Measurements from ENCODE around the gene PTGER3.

The PTGER3 gene

DNA sequence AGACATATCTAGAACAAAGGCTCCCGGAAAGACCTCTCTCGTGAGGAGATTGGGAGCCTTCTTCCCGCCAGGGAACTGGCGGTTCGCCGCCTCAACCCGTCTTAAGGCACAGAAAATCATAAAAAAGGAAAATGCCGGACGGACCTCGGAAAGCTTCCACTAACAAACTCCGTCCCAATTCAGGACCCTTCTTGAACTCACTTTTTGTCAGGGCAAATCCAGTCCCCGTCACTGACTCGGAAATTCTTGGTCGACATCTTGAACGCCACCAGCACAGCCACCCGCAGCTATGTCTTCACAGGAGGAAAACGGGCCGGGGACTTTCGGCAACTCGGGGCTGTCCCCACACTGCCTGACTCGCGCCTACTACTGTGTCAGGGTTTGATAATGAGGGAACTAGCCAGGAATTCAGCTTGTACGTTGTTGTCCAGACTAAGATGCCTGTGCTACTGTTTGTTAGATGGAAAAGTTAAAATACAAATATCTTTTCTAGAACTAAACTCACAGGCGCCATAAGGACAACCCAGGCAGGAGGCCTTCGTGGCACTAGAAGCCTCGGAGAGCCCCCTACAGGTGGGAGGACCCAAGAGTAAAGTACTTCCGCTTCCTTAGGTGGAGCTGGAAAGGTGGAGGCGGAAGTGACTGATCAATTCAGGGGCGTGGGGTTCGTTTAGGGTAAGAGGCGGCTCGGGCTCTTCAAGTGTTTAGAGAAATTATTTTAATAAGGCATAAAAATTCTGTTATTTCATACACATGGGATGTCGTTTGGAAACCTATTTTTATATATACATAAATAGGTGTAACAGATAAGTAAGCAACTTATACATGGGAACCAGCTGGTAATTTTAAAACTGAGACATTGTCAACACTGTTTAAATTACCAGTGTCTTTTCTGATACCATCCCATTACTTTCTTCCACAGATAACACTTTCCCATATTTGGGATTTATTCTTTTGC, 33.4 kb upstream of the PTGER3 start, which contains the start of gene ZRANB2:
Gene ZRANB2 (minus strand): TSS at position 297 of the 958 bp plus-strand sequence. CDS start 40 bp downstream, at position 257.
- peaks cover 6% of the 10 kb centered on the region for H3K27me3 ChIP-seq (ENCODE audit: low read depth, low read length)
- H3K27ac ChIP-seq (ENCODE audit: low read length): peak within 1 kb of the TSS; percentile 97
- H3K9me3 ChIP-seq (ENCODE audit: control insufficient read depth in 1 of 2, low read length in 2 of 2): no peaks in the 10 kb centered on the region
- H3K36me3 ChIP-seq (ENCODE audit: control insufficient read depth in 1 of 2, insufficient read depth in 2 of 2, low read length in 2 of 2): peaks cover 13 to 18% of the 10 kb centered on the region in 2 donors
- H3K4me1 ChIP-seq (ENCODE audit: control insufficient read depth in 1 of 2, insufficient read depth in 2 of 2, low read length in 2 of 2): peaks cover 5 to 23% of the 10 kb centered on the region in 2 donors
- H3K4me3 ChIP-seq (ENCODE audit: low read depth in 1 of 2, low read length in 2 of 2): peak within 1 kb of the TSS; percentile 97 to 100

DNA sequence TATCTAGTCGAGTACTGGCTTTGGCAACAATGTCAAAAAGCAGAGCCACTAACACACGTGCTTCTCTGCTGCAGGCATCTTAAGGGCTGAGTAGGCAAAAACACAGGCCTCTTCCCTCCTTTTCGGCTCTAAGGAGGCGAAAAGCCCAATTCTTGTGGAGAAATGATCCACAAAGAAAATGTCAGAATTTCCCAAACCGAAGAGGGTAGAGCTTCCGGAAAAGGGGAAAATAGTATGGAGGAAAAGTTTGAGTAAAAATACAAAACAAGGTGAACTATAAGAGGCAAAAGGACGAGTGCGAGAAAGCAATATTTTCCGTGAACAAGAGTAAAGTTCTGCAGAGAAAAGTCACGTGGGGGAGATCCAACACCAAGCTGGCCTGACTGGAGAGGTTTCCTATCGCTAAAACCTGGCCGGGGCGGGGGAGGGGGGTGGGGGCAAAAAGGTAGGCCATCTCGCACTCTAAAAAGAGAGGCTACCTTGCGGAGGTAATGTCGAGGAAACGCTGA, 32.7 kb upstream of the PTGER3 start:
- H3K9me3 ChIP-seq (ENCODE audit: control insufficient read depth in 1 of 2, low read length in 2 of 2): no peaks in the 10 kb centered on the region
- peaks cover 5 to 23% of the 10 kb centered on the region in 2 donors for H3K4me1 ChIP-seq (ENCODE audit: control insufficient read depth in 1 of 2, insufficient read depth in 2 of 2, low read length in 2 of 2)
- peaks cover 20 to 25% of the 10 kb centered on the region in 2 donors for H3K36me3 ChIP-seq (ENCODE audit: control insufficient read depth in 1 of 2, insufficient read depth in 2 of 2, low read length in 2 of 2)
- H3K27me3 ChIP-seq (ENCODE audit: low read depth, low read length): peaks cover 6% of the 10 kb centered on the region
- peak overlapping the region; percentile 97 to 100 for H3K4me3 ChIP-seq (ENCODE audit: low read depth in 1 of 2, low read length in 2 of 2)
- H3K27ac ChIP-seq (ENCODE audit: low read length): peak overlapping the region; percentile 97

DNA sequence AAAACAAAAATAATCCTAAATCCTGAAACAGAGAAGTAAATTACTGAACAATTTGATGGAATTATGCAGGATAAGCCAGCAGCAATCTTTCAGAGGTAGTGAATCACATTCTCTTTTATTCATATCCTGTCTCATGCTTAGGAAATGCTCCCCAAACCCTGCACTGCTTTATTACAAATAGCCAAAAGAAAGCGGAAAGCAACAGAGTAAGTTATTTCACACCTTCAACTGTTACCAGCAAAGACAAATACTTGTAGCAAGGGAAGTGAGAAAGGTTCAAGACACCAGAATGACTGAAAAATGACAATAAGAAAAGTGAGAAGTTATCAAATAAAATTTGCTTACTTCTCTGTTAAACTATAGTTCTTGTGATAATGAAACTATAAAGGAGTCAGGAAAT, 27.1 kb upstream of the PTGER3 start:
- no peaks in the 10 kb centered on the region for H3K9me3 ChIP-seq (ENCODE audit: control insufficient read depth in 1 of 2, low read length in 2 of 2)
- peaks cover 5 to 12% of the 10 kb centered on the region in 2 donors for H3K4me1 ChIP-seq (ENCODE audit: control insufficient read depth in 1 of 2, insufficient read depth in 2 of 2, low read length in 2 of 2)
- H3K27me3 ChIP-seq (ENCODE audit: low read depth, low read length): no peaks in the 10 kb centered on the region
- H3K36me3 ChIP-seq (ENCODE audit: control insufficient read depth in 1 of 2, insufficient read depth in 2 of 2, low read length in 2 of 2): peaks cover 59 to 60% of the 10 kb centered on the region in 2 donors
- H3K27ac ChIP-seq (ENCODE audit: low read length): no peak overlapping the region
- H3K4me3 ChIP-seq (ENCODE audit: low read depth in 1 of 2, low read length in 2 of 2): no peak overlapping the region

DNA sequence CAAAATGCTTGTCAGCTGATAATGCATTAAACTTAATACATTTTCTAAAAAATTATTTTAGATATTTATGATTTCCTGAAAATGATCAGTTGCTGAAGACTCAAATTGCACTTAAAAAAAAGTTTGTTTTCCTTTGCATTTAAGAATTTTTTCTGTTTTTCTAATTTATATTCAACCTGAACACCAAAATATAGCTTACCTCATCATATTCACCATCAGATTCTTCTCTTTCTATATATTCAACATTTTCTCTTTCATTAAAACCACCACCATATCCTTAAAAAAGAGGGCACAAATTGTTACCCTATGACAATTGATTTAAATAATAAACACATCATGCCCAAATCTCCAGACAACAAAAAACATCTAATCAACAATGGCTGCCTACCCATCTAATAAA, 24.7 kb upstream of the PTGER3 start:
- no peaks in the 10 kb centered on the region for H3K27me3 ChIP-seq (ENCODE audit: low read depth, low read length)
- no peaks in the 10 kb centered on the region for H3K4me1 ChIP-seq (ENCODE audit: control insufficient read depth in 1 of 2, insufficient read depth in 2 of 2, low read length in 2 of 2)
- H3K9me3 ChIP-seq (ENCODE audit: control insufficient read depth in 1 of 2, low read length in 2 of 2): no peaks in the 10 kb centered on the region
- H3K4me3 ChIP-seq (ENCODE audit: low read depth in 1 of 2, low read length in 2 of 2): no peak overlapping the region
- no peak overlapping the region for H3K27ac ChIP-seq (ENCODE audit: low read length)
- H3K36me3 ChIP-seq (ENCODE audit: control insufficient read depth in 1 of 2, insufficient read depth in 2 of 2, low read length in 2 of 2): peaks cover 60 to 70% of the 10 kb centered on the region in 2 donors

DNA sequence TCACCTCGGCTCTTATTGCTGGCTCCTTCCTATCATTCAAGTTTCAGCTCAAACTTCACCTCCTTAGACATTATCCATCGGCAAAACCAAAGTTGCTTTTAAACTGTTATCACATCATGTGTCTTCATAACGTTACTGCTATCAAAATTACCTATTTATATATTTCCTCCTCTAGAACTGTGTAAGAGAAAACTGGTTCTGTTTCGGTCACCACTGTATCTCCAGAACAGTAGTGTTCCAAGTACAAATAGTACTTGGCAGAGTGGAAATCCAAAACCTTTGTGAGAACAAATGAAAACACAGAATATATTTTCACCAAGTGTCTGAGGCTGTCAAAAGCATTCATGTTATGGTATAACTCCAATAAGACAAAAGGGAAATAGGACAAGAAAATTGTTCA, 24.1 kb upstream of the PTGER3 start:
- no peaks in the 10 kb centered on the region for H3K4me1 ChIP-seq (ENCODE audit: control insufficient read depth in 1 of 2, insufficient read depth in 2 of 2, low read length in 2 of 2)
- peaks cover 61 to 74% of the 10 kb centered on the region in 2 donors for H3K36me3 ChIP-seq (ENCODE audit: control insufficient read depth in 1 of 2, insufficient read depth in 2 of 2, low read length in 2 of 2)
- H3K9me3 ChIP-seq (ENCODE audit: control insufficient read depth in 1 of 2, low read length in 2 of 2): no peaks in the 10 kb centered on the region
- H3K27ac ChIP-seq (ENCODE audit: low read length): no peak overlapping the region
- no peaks in the 10 kb centered on the region for H3K27me3 ChIP-seq (ENCODE audit: low read depth, low read length)
- H3K4me3 ChIP-seq (ENCODE audit: low read depth in 1 of 2, low read length in 2 of 2): no peak overlapping the region

DNA sequence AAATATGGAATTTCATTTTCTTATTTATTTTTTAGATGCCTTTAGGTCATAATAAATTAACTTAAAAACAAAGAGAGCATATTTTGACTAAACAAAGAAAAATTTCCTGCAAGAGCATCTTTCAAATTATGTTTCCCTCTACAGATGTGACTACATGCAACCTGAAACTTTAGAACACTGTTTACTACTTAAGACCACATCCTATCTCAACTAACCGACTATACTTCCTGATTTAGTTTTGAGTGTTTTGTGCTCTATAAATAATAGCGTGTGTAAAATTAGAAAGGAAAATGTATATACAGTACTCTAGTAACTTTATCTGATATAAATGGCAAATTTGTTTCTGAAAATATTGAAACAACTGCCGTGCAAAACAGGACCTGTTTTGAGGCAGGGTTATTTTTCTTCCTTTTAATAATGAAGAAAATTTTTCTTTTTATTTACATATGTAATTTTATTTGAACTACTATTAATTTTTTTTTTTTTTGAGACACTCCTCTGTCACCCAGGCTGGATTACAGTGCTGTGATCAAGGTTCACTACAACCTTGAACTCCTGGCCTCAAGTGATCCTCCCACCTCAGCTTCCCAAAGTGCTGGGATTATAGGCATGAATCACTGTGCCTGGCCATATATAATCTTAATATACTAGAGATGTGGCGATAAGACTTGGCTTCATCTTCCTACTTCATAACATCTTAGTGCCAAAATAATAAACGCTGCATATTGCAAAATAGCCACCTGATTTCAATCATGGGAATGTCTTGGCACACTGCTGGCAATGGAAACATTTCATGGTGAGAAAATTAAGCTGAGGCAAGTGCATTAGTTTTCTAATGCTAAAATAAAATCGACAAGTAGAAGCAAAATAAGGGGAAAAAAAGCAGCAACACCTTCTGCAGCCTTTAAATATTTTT, 21.0 kb upstream of the PTGER3 start:
- no peaks in the 10 kb centered on the region for H3K4me1 ChIP-seq (ENCODE audit: control insufficient read depth in 1 of 2, insufficient read depth in 2 of 2, low read length in 2 of 2)
- no peaks in the 10 kb centered on the region for H3K27me3 ChIP-seq (ENCODE audit: low read depth, low read length)
- no peaks in the 10 kb centered on the region for H3K9me3 ChIP-seq (ENCODE audit: control insufficient read depth in 1 of 2, low read length in 2 of 2)
- no peak overlapping the region for H3K27ac ChIP-seq (ENCODE audit: low read length)
- H3K4me3 ChIP-seq (ENCODE audit: low read depth in 1 of 2, low read length in 2 of 2): no peak overlapping the region
- H3K36me3 ChIP-seq (ENCODE audit: control insufficient read depth in 1 of 2, insufficient read depth in 2 of 2, low read length in 2 of 2): peaks cover 60 to 75% of the 10 kb centered on the region in 2 donors

DNA sequence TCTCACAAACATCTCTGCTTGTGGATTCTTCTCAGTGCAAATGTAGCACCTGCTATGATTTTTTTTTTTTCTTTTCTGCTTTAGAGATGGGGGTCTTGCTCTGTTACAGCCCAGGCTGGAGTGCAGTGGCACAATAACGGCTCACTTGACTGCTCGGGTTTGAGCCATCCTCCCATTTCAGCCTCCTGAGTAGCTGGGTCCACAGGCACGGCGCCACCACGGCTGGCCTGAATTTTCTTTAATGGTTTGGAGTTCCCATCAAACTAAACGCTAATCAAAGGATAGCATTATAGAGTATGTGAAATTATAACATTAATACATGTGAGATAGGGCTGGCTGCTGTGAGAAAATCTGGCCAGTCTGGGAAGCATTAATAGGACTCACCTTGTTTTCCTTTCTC, 7.2 kb upstream of the PTGER3 start:
- Histone ChIP-seq H3K27ac (ENCODE audit: low read length) (no peak overlapping the region), H3K36me3 (ENCODE audit: control insufficient read depth in 1 of 2, insufficient read depth in 2 of 2, low read length in 2 of 2) (peaks cover 14 to 22% of the 10 kb centered on the region in 2 donors), H3K4me3 (ENCODE audit: low read depth in 1 of 2, low read length in 2 of 2) (no peak overlapping the region), H3K9me3 (ENCODE audit: control insufficient read depth in 1 of 2, low read length in 2 of 2) (no peaks in the 10 kb centered on the region), H3K4me1 (ENCODE audit: control insufficient read depth in 1 of 2, insufficient read depth in 2 of 2, low read length in 2 of 2) (no peaks in the 10 kb centered on the region), H3K27me3 (ENCODE audit: low read depth, low read length) (no peaks in the 10 kb centered on the region)

DNA sequence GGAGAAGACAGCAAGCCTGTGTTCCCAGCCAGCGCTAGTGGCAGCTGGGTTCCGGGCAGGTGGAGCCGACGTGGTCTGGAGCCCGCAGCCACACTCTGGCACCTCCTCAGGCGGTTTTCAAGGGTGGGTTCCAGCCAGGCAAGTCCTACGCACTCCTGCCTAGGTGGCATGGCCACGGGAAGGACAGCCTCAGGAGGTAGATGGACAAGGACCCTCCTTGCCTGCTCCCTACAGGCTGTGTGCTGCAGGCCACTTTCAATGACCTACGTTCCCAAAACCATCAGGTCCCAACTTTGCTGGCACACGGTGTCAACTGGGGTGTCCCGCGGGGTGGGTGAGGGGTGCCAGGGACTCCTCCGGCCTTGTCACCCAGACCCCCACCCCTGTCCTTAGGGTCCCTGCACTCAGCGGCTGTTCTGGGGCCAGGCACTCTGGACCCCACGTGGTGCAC, 6.7 kb upstream of the PTGER3 start:
- no peaks in the 10 kb centered on the region for H3K4me1 ChIP-seq (ENCODE audit: control insufficient read depth in 1 of 2, insufficient read depth in 2 of 2, low read length in 2 of 2)
- H3K9me3 ChIP-seq (ENCODE audit: control insufficient read depth in 1 of 2, low read length in 2 of 2): no peaks in the 10 kb centered on the region
- H3K4me3 ChIP-seq (ENCODE audit: low read depth in 1 of 2, low read length in 2 of 2): no peak overlapping the region
- no peak overlapping the region for H3K27ac ChIP-seq (ENCODE audit: low read length)
- H3K36me3 ChIP-seq (ENCODE audit: control insufficient read depth in 1 of 2, insufficient read depth in 2 of 2, low read length in 2 of 2): peaks cover 13 to 21% of the 10 kb centered on the region in 2 donors
- no peaks in the 10 kb centered on the region for H3K27me3 ChIP-seq (ENCODE audit: low read depth, low read length)

DNA sequence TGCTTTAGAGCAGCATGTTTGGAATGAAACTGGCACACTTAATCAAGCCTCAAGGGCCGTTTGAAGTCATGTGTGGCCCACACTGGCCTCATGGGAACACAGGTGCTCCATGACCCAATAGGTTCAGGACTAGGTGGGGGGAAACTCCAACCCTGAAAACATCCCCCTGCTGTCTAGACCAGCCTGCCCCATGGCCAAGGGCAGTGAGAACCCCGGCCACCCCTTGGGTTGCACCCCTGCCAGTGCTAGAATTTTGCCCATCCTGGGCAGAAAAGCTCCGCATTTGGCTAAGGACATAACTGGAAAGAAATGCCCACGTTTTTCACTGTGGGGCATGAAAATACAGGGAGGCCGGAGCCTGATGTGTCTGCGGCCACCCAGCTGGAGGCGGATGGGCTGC, 6.1 kb upstream of the PTGER3 start:
- Histone ChIP-seq H3K27me3 (ENCODE audit: low read depth, low read length) (no peaks in the 10 kb centered on the region), H3K36me3 (ENCODE audit: control insufficient read depth in 1 of 2, insufficient read depth in 2 of 2, low read length in 2 of 2) (peaks cover 7 to 15% of the 10 kb centered on the region in 2 donors), H3K9me3 (ENCODE audit: control insufficient read depth in 1 of 2, low read length in 2 of 2) (no peaks in the 10 kb centered on the region), H3K4me3 (ENCODE audit: low read depth in 1 of 2, low read length in 2 of 2) (no peak overlapping the region), H3K4me1 (ENCODE audit: control insufficient read depth in 1 of 2, insufficient read depth in 2 of 2, low read length in 2 of 2) (no peaks in the 10 kb centered on the region), H3K27ac (ENCODE audit: low read length) (no peak overlapping the region)

DNA sequence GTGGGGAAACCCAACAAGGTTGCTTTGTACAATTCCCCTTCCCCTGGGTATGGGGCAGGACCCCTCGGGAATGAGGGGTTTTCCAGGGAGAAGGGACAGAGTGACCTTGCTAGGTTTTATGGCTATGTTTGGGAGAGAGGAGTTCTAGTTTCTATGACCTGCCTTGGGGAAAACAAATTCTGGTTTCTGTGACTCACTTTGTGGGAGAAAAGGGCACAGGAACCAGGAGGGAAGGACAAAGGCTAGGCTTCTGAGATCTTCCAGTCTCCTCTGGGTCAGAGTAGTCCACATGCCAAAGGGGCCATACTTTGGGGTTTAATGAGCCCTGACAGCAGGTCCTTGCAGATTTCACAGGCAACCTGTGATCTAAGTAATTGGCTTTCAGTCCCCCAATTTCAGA, 5.5 kb upstream of the PTGER3 start:
- H3K4me1 ChIP-seq (ENCODE audit: control insufficient read depth in 1 of 2, insufficient read depth in 2 of 2, low read length in 2 of 2): no peaks in the 10 kb centered on the region

More for the DNA sequence above, 5.5 kb upstream of the PTGER3 start:
- peaks cover 4 to 12% of the 10 kb centered on the region in 2 donors for H3K36me3 ChIP-seq (ENCODE audit: control insufficient read depth in 1 of 2, insufficient read depth in 2 of 2, low read length in 2 of 2)
- H3K4me3 ChIP-seq (ENCODE audit: low read depth in 1 of 2, low read length in 2 of 2): no peak overlapping the region
- no peak overlapping the region for H3K27ac ChIP-seq (ENCODE audit: low read length)
- peaks cover 3% of the 10 kb centered on the region for H3K27me3 ChIP-seq (ENCODE audit: low read depth, low read length)
- H3K9me3 ChIP-seq (ENCODE audit: control insufficient read depth in 1 of 2, low read length in 2 of 2): no peaks in the 10 kb centered on the region

Measured in muscle layer of duodenum (tissue), 2 donors.